GM13977 (cell line): ENCODE data around the gene PAPPA.

Experiments used
- DNase-seq: peaks from one replicate; pipeline ENCODE4 v3.0.0; 2012; ENCODE audit warnings: low spot score
- CTCF ChIP-seq: IDR thresholded peaks from 2 replicates; pipeline ENCODE4 v1.5.1; 2012; ENCODE audit warnings: mild to moderate bottlenecking, control low read depth; ENCODE audit not compliant: insufficient read depth; ENCODE audit errors: extremely low read depth, missing control alignments
- in situ Hi-C: fragments of 300-500 bp; cut with MboI; formaldehyde crosslinking; loops from one replicate; pipeline ENCODE4 v1.12.0; 2022; ENCODE audit warnings: low sequenced_read_pairs, low pct_unique_long_range_greater_than_20kb, mixed read lengths, inconsistent platforms; ENCODE audit not compliant: unreplicated experiment

The PAPPA gene

DNA sequence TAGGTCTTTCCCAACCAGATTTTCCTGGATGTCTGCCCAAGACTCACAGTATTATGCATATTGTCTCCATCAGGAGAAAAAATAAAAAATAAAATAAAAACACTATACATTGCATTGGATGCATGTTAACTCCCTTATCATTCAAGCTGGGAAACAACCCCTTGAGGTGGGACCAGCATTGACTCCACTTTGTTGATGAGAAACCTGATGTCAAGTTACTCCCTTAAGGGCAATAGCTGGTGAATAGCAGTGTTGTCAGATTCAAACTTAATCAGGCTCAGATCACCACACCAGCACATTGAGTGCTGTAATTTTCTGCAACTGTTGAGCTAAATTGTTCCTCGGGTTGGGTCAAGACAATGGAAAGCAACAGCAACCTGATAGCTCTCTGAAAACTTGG is 269.6 kb downstream of the PAPPA start:
- in situ Hi-C loops = no loop called here
- TF ChIP-seq CTCF = no peak
- no peak for DNase-seq

DNA sequence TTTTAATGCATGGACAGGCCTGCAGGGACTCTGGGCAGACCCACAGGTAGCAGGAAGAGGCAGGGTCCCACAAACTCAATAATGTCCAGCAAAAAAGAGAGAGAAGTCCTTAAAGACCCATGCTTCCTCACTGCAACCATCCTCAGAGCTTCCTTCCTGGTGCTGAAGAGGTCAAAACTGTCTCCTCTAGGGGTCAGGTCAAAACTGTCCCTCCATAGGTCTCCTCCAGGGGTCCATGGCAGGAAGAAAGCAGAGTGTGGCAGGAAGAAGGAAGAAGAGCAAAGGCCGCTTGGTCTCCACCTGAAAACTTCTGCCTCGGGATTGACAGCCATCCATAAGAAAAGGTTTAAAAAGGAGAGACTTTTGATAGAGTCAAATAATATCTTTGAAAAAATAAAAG is 271.7 kb downstream of the PAPPA start:
- in situ Hi-C loops = no loop called here
- no peak for DNase-seq
- TF ChIP-seq CTCF = no peak

DNA sequence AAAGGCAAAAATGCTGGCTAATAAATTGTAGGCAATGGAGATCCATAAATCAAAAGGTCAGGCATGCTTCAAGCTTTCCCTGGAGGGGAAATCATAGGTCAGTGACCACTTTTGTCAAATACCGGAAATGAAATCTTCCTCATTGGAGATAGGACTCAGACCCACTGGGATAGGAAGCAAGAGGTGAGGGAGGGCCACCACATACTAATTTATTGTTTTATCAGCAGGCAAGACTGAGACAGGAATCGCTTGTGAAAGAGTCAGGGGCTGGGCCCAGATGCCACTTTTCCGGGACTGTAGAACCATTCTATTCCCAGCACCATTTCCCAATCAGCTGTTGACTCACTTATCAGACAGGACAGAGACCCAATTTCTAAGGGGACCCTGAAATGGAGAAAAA is 277.3 kb downstream of the PAPPA start:
- in situ Hi-C loops = no loop called here
- DNase-seq = no peak
- no peak for TF ChIP-seq CTCF

GRCh38 chr9:116432051-116432450 is 278.5 kb downstream of the PAPPA start:
- in situ Hi-C loops = no loop called here
- no peak for TF ChIP-seq CTCF
- DNase-seq = no peak

DNA sequence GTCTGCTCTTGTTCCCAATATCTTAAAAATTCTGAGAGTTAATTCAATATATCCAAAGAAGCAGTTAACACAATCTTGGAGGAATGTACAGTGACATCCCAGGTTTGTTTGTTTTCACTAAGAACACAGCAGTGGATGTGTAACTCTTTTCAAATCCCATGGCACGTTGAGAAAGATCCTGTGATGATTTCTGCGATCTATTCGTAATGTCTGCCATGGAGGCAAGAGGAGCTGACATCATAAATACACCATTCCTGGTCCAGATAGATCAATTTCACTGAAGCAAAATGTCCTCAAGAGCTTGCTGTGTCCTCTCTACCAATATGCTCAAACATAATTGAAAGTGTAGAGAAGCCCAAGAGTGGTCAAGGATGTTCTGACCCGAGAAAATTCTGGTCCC is 280.7 kb downstream of the PAPPA start:
- no peak for DNase-seq
- in situ Hi-C loops = no loop called here
- no peak for TF ChIP-seq CTCF

GRCh38 chr9:116435706-116436105 is 282.1 kb downstream of the PAPPA start:
- in situ Hi-C loops = no loop called here
- TF ChIP-seq CTCF = no peak
- no peak for DNase-seq

- TF ChIP-seq CTCF = no peak
- no peak for DNase-seq
- in situ Hi-C loops = no loop called here
Observed at GRCh38 chr9:116436121-116436520, 282.5 kb downstream of the PAPPA start.
